Esophagus squamous epithelium (tissue), 4 donors: Measurements from ENCODE around the gene C1orf226.

Experiments used
- POLR2A ChIP-seq, 4 donors: fragments of 450-650 bp; IDR thresholded peaks; one replicate each; pipeline ENCODE4 v1.6.1; 2017; ENCODE audit warnings: antibody characterized with exemption in 4 of 4, mild to moderate bottlenecking in 4 of 4, moderate library complexity in 3 of 4
- TF ChIP-seq, protein P1 (sequence below), 6 experiments: fragments of 450-650 bp in 4 of 6; fragments of 200-600 bp in 2 of 6; sonication (generic) in 2 of 6; IDR thresholded peaks; one replicate each; pipeline ENCODE4 v1.5.1; 2016 to 2019; ENCODE audit warnings: antibody characterized with exemption in 6 of 6, mild to moderate bottlenecking in 4 of 6, moderate library complexity in 4 of 6

DNA sequence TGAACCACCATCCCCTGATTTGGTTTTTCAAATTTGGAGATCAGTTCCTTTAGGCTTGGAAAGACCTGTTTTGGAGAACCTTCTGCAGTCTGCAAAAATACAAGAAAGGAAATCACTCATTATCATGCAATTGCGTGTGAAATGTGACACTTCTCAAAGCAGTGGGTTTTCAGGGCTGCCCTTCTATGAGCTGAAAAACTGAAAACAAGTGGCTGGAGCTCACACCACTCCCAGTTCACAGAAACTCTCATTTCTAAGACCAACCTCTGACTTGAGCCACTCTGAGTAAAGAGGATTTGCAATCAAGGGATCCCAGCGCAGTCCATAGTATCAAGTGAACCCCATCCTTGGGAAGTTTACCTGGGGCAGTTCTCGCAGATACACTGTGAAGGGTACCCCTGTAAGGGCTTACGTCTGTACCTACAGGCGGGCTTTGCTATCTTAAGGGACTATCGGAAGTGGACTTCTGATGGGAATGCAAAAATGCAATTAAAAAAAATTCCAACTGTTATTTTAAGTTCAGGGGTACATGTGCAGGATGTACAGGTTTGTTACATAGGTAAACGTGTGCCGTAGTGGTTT is 17.6 kb downstream of the C1orf226 start:
- TF ChIP-seq, protein P1, sequence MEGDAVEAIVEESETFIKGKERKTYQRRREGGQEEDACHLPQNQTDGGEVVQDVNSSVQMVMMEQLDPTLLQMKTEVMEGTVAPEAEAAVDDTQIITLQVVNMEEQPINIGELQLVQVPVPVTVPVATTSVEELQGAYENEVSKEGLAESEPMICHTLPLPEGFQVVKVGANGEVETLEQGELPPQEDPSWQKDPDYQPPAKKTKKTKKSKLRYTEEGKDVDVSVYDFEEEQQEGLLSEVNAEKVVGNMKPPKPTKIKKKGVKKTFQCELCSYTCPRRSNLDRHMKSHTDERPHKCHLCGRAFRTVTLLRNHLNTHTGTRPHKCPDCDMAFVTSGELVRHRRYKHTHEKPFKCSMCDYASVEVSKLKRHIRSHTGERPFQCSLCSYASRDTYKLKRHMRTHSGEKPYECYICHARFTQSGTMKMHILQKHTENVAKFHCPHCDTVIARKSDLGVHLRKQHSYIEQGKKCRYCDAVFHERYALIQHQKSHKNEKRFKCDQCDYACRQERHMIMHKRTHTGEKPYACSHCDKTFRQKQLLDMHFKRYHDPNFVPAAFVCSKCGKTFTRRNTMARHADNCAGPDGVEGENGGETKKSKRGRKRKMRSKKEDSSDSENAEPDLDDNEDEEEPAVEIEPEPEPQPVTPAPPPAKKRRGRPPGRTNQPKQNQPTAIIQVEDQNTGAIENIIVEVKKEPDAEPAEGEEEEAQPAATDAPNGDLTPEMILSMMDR (IDR thresholded peaks at IDR 0.05): no peak
- TF ChIP-seq POLR2A (IDR thresholded peaks at IDR 0.05): no peak
